ENCODE results near the gene CASP3. TPM values are rescaled to one million over a fixed set of nuclear protein-coding genes. Genes with fewer than 3 reads are reported as not detected.

The CASP3 gene
- 26.5 and 26.6 TPM in 2 replicates for total RNA-seq

DNA sequence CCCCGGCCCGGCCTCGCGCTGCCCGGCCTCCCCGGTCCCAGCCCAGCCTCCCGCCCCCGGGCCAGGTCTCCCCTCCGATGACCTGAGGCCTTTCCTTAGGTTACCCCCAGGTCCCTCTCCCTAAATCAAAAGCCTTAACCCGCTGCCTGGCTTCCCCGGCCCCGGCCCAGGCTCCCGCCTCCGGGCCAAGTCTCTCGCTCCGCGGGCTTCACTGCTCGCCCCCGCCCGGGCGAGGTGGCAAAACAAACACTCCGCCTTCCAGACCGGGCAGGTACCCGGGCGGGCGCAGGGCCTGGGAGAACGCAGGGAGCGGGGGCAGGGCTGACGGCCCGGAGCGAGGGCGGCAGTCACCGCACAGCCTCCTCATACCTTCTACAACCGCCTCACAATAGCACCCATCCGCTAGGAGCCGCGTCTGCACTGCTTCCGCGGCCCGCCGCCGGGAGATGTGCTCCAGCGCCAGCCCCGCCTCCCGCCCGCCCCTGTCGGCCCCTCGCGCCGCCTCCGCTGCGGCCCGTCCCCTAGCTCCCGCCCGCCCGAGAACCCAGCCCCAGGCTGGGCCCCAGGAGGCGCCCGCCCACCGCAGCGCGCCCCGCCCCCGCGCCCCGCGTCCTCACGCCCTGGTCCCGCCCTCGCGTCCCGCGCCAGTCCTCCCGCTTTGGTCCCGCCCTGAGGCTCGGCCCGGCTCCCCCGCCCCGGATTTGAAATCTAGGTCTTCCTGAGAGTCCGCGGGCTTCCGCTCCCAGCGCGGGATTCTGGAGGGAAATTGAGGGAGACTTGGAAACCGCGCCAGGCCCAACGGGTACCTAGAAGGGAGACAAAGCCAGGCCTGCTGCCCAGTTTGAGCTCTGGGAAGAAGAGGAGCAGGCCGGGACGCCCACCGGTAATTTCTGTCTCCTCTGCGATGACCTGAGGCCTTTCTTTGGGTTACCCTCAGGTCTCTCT lies at the start of gene CASP3, which contains the start of gene PRIMPOL:
CASP3 (minus strand) TSS at position 422 of the 945 bp plus-strand sequence. CDS start 10,994 bp downstream, outside the sequence.
PRIMPOL (plus strand) TSS at position 713 of the 945 bp plus-strand sequence. CDS start 7,403 bp downstream, outside the sequence.

Other genes starting within 250 kb of the CASP3 start
- 22.9 and 30.9 TPM in 2 replicates for gene IRF2, start 174.9 kb downstream of the CASP3 start, total RNA-seq
- gene PRIMPOL, start 291 bp upstream of the CASP3 start, total RNA-seq, result 12.5 and 16.4 TPM in 2 replicates
- 15.4 and 28.9 TPM in 2 replicates for gene CENPU, start 84.6 kb upstream of the CASP3 start, total RNA-seq
- gene ACSL1, start 176.5 kb upstream of the CASP3 start, total RNA-seq, result 66.1 and 95.9 TPM in 2 replicates